Mucosa of rectum (tissue), 2 donors: Measurements from ENCODE around the gene ZNF319.
"Not testable (repeated sequence)": the region's sequence is repeated elsewhere in the genome, so short reads cannot be mapped to it uniquely, and the experiment has no call there.

Experiments
- H3K27ac ChIP-seq, 2 donors: one replicate each; pipeline ENCODE4 v1.7.0; 2013; ENCODE audit warnings: inconsistent platforms in 2 of 2, low read depth in 2 of 2, low read length in 2 of 2
- H3K27me3 ChIP-seq, 2 donors: one replicate each; pipeline ENCODE4 v1.7.0; 2013; ENCODE audit warnings: low read length in 2 of 2; ENCODE audit not compliant: control insufficient read depth in 2 of 2, insufficient read depth in 2 of 2
- H3K36me3 ChIP-seq, 2 donors: one replicate each; pipeline ENCODE4 v1.7.0; 2013; ENCODE audit warnings: low read length in 2 of 2; ENCODE audit not compliant: control insufficient read depth in 2 of 2, insufficient read depth in 2 of 2
- H3K4me1 ChIP-seq, 2 donors: one replicate each; pipeline ENCODE4 v1.7.0; 2013; ENCODE audit warnings: low read length in 2 of 2, mild to moderate bottlenecking in 1 of 2; ENCODE audit not compliant: control insufficient read depth in 2 of 2, insufficient read depth in 2 of 2
- H3K4me3 ChIP-seq, 2 donors: one replicate each; pipeline ENCODE4 v1.7.0; 2013; ENCODE audit warnings: low read length in 2 of 2
- H3K9ac ChIP-seq, 2 donors: one replicate each; pipeline ENCODE4 v1.7.0; 2013; ENCODE audit warnings: low read length in 2 of 2, low read depth in 1 of 2, mild to moderate bottlenecking in 1 of 2
- H3K9me3 ChIP-seq, 2 donors: one replicate each; pipeline ENCODE4 v1.7.0; 2013; ENCODE audit warnings: low read length in 2 of 2; ENCODE audit not compliant: control insufficient read depth in 2 of 2
- donor health status: healthy.
- donor health status: Normal muscosa, but diverticular disease.

ZNF319 gene

DNA sequence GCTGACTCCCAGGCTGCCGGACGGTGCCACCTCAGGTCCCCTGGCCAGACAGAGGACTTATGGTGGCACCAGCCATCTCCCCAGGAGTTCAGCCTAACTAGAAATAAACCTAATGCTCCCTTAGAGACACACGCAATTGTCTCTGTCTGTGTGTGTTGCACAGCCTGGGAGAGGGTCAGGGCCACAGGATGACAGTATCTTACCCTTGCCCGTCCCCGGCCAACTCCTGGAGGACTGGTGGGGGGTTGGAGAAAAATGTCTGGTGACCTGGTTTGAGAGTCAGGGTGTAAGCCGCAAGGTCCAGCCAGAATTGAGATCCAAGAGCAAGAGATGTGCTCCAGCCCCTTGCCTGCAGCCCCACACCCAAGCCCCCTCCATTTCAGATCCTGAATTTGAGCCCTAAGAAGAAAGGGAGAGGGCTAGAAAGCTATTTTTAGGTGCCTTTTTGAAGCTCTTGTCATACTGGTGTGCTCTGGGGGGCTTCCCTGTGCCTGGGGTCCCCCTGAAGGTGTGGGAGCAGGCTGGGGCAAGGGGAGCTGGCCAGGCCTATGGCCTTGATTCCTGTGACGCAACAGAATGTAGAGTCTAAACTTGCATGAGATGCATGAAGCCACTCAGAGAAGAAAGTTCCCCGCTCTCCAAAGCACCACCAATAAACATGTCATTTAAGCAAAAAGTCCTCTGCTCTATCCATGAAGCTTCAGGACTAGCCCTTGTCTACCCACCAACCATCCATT, 12.9 kb downstream of the ZNF319 start:
- Histone ChIP-seq H3K9me3 (no peaks in the 10 kb centered on the region), H3K9ac (no peak overlapping the region), H3K4me3 (no peak overlapping the region), H3K36me3 (no peaks in the 10 kb centered on the region), H3K4me1 (peaks cover 3 to 5% of the 10 kb centered on the region in 2 donors), H3K27ac (no peak overlapping the region), H3K27me3 (no peaks in the 10 kb centered on the region)

- no peak overlapping the region for H3K27ac ChIP-seq
- no peaks in the 10 kb centered on the region for H3K36me3 ChIP-seq
- no peak overlapping the region for H3K4me3 ChIP-seq
- H3K9me3 ChIP-seq, result no peaks in the 10 kb centered on the region
- H3K4me1 ChIP-seq, result peaks cover 3 to 5% of the 10 kb centered on the region in 2 donors
- H3K27me3 ChIP-seq, result no peaks in the 10 kb centered on the region
- H3K9ac ChIP-seq, result no peak overlapping the region
Observed at GRCh38 chr16:57986196-57986595, 14.3 kb downstream of the ZNF319 start.

DNA sequence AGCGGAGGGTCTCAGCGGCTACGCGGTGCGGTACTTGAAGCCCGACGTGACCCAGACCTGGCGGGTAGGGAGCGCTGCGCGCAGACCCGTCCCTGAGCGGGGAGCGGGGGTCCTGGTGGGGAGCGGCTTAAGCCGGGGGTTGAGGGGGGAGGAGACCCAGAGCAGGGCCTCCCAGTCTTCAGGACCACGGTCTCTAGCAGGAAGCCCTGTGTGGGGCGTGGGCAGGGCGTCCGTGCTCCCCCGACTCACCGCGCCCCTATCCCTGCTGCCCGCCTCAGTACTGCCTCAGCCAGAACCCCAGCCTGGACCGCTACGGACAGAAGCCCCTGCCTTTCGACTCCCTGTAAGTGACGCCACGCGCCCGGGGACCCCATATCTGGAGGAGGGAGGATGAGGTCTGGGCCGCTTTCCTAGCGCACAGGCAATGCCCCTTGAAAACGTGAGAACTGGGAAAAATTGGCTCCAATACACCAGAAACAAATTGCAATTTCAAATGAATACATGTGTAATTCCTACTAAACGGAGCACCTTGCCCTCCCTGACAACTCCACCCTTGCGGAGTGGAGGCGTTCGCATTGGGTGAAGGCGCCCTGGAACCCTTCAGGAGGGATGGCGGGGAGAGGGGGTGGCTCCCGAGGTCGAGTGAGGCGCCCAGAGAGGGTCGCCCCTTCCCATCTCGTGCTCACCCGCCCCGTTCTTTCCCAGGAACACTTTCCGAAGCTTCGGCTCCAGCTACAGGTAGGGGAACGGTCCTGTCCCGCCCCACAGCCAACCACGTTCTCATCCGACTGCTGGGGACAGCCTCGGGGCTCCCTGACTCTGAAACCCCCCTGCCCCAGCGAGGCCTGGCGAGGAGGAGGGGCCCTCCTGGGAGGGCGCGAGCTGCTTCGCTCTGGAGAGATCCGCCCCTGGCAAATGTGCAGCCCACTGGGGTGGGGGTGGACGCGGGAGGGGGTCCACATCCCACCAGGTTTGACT, 15.0 kb downstream of the ZNF319 start:
- Histone ChIP-seq H3K4me1 (peaks cover 3 to 5% of the 10 kb centered on the region in 2 donors), H3K9me3 (no peaks in the 10 kb centered on the region), H3K36me3 (no peaks in the 10 kb centered on the region), H3K9ac (no peak overlapping the region), H3K27ac (no peak overlapping the region), H3K4me3 (peak overlapping the region; percentile 48 to 53), H3K27me3 (no peaks in the 10 kb centered on the region)

- H3K27ac ChIP-seq, result no peak overlapping the region
- H3K9ac ChIP-seq, result peak overlapping the region in 1 of 2 donors; percentile 47
Observed at GRCh38 chr16:57984443-57985203, 15.8 kb downstream of the ZNF319 start.

DNA sequence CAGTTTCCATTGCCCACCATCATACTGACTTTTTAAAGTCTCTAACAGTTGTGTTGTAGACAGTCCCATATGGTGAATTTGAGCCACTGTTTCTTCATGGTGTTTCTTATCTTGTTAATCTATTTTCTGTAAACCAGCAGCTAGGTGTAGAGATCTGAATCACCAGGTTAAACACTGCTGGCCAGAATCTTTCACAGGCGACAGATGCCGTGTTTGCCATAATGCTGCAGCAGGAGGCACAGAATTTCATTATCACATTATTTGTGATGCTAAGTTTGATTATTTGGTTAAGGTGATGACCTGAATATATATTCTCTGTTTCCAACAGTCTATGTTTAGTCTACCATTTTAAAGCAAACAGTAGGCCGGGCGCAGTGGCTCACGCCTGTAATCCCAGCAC, 18.1 kb downstream of the ZNF319 start:
- H3K4me3 ChIP-seq, result no peak overlapping the region
- no peaks in the 10 kb centered on the region for H3K9me3 ChIP-seq
- no peak overlapping the region for H3K27ac ChIP-seq
- H3K27me3 ChIP-seq, result no peaks in the 10 kb centered on the region
- H3K36me3 ChIP-seq, result no peaks in the 10 kb centered on the region
- peaks cover 3 to 5% of the 10 kb centered on the region in 2 donors for H3K4me1 ChIP-seq
- no peak overlapping the region for H3K9ac ChIP-seq

More at GRCh38 chr16:57984443-57985203, 15.8 kb downstream of the ZNF319 start:
- Histone ChIP-seq H3K36me3 (no peaks in the 10 kb centered on the region), H3K4me1 (peaks cover 3 to 5% of the 10 kb centered on the region in 2 donors), H3K4me3 (peak overlapping the region; percentile 53 to 61), H3K27me3 (no peaks in the 10 kb centered on the region), H3K9me3 (no peaks in the 10 kb centered on the region)

DNA sequence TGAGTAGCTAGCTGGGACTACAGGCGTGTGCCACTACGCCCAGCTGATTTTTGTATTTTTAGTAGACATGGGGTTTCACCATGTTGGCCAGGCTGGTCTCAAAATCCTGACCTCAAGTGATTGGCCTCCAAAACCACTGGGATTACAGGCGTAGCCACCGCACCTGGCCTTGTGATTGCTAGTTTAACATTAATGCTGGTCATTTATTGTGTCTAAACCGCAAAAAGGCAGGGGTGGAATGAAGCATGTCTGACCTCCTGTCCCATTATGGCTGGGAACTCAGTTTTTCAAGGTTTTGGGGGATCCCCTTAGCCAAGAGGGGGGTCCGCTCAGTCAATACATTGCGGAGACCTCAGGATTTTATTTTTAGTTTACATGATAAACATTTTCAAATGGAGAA, 18.8 kb downstream of the ZNF319 start:
- Histone ChIP-seq H3K9me3 (no peaks in the 10 kb centered on the region), H3K27ac (no peak overlapping the region), H3K9ac (no peak overlapping the region), H3K27me3 (no peaks in the 10 kb centered on the region), H3K4me1 (peaks cover 3 to 5% of the 10 kb centered on the region in 2 donors), H3K4me3 (no peak overlapping the region), H3K36me3 (no peaks in the 10 kb centered on the region)

DNA sequence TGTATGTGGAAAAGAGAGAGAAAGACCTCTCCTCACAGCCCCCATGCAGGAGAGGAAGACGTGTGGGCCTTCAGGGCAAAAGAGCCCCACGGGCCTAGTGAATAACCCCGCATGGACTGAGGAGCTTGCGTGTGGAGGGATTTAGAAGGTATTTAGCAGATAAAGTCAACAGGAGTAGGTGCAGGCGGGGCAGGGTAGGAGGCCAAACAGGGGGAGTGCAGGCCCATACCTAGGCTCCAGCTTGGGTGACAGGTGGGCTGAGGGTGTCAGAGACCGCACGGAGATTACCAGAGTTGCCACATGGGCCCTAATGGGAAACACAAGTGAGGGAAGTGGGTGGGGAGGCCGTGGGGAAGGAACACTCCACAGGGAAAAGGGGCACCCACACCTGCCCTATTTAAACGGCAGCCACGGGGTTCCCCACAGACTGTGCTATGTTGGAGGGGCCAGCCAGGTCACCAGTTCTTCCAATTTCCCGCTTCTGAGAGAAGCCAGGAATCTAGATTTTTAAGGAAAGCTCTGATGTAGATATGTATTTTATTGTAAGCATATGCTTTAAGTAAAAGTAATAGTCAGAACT, 21.4 kb downstream of the ZNF319 start:
- H3K27ac ChIP-seq, result no peak overlapping the region
- H3K4me3 ChIP-seq, result no peak overlapping the region
- H3K9me3 ChIP-seq, result no peaks in the 10 kb centered on the region
- H3K9ac ChIP-seq, result no peak overlapping the region
- no peaks in the 10 kb centered on the region for H3K4me1 ChIP-seq
- H3K36me3 ChIP-seq, result no peaks in the 10 kb centered on the region
- no peaks in the 10 kb centered on the region for H3K27me3 ChIP-seq

GRCh38 chr16:57978070-57978465, 22.4 kb downstream of the ZNF319 start:
- H3K27ac ChIP-seq, H3K9ac ChIP-seq, H3K9me3 ChIP-seq, H3K4me1 ChIP-seq, H3K36me3 ChIP-seq, H3K27me3 ChIP-seq, H3K4me3 ChIP-seq: not testable (repeated sequence)

DNA sequence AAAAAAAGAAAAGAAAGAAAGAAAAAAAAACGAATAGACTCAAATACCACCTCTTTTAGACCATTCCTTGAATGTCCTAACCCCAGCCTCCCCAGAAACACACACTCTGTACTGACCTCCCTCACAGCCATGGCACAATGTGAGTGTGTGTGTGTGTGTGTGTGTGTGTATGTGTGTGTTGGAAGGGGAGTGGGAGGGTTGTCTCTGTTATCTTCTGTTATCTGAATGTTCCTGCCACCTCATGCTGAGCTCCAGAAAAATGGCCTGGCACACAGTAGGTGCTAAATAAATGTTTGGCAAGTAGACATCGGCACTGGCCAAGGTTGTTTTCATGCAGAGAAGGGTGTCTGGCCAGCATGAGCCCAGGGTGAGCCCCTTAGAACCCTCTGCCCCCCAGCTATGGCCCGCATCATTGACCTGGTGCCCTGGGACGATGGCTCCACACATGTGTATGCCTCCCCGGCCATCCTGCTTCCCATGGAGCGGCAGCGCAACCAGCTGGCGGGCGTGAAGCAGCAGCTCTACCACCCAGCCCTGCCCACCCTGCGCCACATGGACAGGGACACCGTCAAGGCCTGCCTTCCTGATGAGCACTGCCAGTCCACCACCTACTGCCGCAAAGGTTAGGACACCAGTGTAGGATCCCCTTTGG, 22.9 kb downstream of the ZNF319 start:
- H3K36me3 ChIP-seq, result no peaks in the 10 kb centered on the region
- H3K4me1 ChIP-seq, result no peaks in the 10 kb centered on the region
- no peaks in the 10 kb centered on the region for H3K27me3 ChIP-seq
- no peaks in the 10 kb centered on the region for H3K9me3 ChIP-seq
- no peak overlapping the region for H3K9ac ChIP-seq
- no peak overlapping the region for H3K27ac ChIP-seq
- H3K4me3 ChIP-seq, result no peak overlapping the region
